A204.1 (cell line): Measurements from ENCODE around the gene RIN3.

Experiments
- FAIRE-seq: peaks from 2 replicates; lab custom pipeline; 2012; peaks lifted over from hg19 to GRCh38; lab: Jason Lieb, UNC

The RIN3 gene

DNA sequence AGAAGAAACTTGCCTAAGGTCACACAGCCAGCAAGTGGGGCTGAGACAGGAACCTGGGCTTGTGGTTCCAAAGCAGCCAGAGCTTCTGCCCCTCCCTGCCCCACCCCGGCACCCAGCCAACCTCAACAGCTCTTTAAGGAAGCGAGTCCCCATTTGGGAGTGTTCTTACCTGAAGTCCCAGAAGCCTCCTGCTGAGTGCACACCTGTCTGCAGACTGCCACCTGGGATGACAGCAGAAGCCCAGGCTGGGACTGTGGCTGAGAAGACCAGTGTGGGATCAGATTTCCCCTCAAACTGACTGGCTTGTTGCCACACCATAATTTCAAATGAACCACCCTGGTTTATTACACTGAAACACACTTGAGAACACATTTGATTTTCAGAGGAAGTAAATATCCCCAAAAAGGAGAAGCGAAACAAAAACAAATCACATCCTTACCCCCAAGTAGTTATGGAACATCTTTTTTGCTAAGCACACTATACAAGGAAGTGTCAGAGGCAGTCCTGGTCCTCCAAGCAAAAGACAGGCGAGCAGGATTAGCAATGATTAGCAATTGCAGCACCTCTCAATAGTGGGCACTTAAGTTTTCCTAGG lies 6.3 kb upstream of the RIN3 start:
- FAIRE-seq, result no peak

DNA sequence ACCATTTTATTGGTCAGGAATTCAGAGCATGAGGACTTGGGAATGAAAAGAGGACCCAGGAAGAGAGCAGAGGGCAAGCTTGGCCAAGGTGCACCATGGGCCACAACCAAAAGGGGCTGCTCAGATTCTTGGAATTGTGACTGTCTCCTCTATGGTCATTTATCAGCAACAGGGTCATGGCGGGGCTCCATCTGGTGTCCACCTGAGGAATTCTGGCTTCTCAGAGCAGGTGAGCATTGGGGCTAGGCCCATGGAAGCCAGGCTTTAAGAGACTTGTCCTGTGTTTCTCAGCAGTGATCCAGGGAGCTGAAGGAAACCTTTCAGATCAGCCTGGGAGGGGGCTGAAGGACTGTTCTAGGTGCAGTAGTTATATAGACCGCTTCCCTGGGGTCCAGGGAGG lies 2.6 kb upstream of the RIN3 start:
- no peak for FAIRE-seq

DNA sequence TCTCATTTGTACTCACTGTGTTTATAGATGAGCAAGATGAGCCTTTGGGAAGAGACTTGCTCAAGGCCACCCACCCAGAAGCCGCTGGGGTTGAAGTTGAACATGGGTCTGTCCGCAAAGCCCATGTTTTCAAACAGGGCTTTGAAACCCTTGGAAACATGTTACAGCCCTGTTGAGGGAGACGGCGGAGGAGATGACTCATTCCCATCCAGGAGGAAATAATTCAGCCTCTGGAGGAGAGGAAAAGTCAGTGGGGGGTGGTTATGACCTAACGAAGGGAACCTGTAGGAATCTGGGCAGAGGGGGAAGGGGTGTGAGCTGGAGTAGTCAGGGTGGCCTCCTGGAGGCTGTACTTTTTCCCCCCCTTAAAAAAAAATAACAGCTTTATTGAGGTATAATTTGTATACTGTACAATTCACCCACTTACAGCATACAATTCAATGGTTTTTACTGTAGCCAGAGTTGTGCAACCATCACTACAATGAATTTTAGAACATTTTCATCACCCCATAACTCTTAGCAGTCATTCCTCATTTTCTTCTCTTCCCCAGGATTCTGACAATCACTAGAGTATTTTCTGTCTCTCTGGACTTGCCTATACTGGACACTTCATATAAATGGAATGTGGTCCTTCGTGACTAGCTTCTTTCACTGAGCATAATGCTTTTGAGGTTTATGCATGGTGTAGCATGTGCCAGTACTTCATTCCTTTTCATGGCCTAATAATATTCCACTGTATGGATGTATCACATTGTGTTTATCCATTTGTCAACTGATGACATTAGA lies 1.9 kb upstream of the RIN3 start:
- FAIRE-seq, result peak; percentile 66

DNA sequence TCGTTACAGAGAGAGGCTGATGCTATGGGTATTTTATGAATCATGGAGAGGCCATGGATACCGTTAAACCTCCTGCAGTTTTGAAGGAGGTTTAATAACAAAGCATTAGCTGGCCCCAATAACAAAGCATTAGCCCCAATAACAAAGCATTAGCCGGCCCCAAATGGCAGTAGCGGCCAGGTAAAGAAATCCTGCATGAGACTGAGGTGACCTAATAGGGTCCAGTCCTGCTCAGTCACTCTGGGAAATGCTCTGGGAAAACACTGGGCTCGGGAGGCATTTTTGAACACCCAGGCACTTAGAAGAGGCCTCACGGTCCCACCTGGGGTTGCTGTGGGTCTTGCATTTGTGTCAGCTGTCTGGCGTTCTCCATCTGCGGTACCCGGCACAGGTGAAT lies 776 bp upstream of the RIN3 start:
- FAIRE-seq, result no peak

DNA sequence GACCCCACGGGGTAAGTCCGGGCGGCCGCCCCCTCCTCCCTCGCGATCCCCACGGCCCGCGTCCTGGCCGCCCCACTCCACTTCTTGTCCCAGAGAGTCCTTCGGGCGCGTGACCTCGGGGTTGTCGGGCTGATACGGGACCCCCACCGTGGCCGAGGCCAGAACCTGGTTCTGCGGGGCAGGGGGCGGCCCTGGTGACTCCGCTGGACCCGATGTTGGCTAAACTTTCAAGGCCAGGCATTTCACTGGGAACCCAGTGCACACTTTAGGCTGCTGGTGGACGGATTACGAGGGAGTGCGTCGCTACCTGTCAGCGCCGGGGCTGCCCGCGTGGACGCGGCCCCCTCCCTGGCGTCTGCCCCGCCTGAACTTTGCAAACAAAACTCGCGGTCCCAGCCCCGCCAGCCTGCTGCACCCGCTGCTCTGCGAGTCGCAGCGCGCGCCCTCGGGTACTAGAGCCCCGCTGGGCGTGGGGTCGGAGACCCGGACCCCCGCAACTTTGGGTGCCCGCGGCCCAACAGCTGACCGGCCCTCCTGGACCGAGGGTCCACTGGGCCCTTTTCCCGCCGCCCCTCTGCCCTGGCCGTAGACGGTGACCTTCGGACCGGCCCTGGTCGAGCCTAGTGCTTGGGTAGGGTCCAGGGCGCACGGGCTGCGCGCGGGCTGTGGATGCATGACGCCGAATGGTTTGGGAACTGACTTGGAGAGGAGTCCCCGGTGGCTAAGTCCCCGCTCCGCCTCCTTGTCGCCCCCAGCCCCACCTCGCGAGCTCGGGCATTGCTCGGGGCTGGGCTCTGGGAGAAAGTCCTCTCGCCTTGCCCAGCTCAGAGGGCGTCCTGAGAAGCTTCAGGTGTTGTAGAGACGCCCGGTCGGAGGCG lies 624 bp downstream of the RIN3 start:
- no peak for FAIRE-seq

DNA sequence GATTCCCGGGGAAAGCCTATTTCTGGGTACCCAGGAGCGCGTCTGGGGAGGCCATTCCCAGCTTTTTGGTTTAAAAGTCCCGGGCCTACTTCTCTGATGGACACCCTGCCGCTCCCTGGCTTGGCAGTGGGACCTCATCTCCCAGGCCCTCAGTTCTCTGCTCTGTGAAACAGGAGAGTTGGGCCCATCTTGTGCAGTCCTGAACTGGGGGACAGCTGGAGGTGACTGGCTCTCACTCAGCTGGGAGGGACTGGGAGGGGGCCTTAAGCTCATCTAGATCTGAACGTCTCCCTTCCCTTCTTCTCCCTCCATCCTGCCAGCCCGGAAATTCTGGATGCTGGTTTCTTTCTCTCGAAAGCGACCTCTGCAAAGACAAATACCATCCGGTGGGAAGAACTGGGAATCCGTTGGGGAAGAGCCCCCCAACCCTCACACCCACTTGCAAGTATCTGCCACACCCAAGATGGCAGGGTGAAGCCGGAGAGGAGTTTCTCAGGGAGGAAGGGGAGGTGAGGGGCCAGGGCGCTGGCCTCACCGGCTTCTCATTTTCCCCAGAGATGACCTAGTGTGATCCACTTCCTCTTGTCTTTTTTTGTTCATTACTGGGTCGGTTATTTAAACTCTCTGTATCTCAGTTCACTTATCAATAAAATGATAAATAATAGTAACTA lies 1.4 kb downstream of the RIN3 start:
- no peak for FAIRE-seq

DNA sequence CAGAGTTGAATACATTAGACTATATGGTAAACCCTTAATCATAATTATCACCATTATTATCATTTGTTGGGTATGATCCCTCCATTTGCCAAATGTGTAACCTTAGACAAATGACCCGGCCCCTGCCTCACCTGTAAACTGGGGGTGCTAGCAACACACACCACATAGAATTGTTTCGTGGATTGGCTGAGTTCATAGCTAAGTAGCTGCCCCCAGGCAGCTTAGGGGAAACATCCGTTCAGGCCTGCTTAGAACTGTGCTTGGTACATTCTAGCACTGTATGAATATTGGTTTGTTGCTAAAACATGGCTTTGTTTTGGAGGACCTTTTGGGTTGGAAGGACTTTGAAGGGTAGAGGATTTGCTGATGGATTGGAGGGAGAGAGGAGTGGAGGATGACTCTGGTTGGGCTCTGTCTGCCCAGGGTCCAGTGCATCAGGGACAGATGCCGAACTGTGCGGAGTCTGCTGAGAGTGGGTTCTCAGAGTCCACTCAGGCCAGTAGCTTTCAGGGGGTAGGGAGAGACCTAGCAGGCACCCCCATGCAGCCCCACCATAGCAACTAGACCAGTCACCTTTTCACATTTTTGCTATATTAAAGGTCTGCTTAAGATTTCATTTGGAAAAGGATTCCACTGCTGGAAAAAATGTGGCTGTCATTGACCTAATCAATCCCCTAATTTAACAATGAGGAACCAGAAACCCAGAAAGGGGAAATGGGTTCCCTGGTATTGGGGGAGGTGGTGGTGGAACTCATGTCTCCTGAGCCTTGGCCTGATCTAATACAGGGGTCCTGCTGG lies 2.2 kb downstream of the RIN3 start:
- FAIRE-seq, result no peak

DNA sequence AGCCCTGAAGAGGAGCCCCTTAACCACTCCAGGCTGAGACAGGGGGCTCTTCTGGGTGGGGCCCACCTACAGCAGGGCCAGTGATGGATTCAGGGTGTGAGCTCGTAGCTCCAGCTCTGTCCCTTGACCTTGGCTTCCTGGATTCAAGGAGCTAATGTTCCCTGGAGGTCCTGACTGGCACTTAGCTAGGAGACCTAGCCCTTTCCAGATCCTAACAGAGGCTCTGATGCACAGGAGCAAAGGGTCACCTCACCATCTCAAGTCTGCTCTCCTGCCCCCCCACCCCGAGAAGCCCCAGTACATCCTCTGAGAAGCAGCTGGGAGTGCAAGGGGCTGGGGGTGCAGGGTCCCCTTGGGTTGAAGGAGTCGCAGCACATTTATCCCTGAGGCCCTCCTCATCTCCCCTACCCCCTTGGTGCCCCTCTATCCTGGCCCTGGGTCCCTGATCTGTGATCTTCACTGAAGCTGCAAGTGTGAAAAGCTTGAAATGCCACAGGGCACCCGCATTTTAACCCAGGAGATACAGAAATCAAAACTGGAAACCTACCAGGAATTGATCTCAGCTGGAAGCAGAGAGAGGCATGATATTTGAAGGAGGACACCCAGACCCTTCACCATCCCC lies 2.9 kb downstream of the RIN3 start:
- FAIRE-seq, result no peak

DNA sequence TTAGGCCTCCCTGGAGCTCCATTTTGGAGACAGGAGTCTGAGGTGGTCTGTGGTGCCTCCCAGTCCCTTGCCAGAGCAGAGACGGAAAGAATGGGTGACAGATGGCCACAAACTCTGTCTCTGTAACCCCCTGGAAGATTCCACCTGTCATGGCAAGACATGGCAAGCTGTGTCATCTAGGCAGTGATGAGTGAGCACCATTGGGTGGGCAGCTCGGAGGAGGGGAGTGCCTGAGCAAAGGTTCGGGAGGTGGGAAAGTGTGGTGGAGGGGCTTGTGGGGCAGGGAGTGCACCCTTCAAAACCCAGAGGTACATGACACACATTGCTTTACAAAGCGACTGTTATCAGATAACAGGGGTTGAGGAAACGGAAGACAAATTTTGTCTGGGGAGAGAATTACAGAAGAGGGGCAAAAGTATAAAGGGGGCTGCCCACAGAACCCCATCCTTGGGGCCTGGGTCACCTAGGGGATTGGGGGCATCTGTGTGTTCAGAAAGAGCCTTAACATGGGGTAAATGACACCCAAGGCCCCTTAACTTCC lies 3.5 kb downstream of the RIN3 start:
- no peak for FAIRE-seq

DNA sequence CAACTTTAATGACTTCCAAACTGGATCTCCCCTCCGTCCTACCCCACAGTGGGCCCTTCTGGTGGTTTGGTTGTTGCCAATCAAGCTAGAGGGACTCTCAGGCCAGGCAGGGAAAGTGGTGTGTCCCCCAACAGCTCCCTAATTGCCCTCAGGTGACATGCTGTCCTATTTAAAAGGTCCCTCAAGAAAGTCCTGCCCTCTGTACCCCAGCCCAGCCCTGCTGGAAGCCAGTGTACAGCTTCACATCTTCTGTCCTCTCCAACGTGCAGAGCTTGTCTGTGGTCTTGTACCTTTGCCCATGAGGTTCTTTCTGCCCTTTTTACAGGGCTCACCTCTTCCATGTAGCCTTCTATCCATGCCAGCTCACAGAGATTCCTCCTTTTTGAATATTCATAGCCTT lies 4.2 kb downstream of the RIN3 start:
- FAIRE-seq, result no peak

DNA sequence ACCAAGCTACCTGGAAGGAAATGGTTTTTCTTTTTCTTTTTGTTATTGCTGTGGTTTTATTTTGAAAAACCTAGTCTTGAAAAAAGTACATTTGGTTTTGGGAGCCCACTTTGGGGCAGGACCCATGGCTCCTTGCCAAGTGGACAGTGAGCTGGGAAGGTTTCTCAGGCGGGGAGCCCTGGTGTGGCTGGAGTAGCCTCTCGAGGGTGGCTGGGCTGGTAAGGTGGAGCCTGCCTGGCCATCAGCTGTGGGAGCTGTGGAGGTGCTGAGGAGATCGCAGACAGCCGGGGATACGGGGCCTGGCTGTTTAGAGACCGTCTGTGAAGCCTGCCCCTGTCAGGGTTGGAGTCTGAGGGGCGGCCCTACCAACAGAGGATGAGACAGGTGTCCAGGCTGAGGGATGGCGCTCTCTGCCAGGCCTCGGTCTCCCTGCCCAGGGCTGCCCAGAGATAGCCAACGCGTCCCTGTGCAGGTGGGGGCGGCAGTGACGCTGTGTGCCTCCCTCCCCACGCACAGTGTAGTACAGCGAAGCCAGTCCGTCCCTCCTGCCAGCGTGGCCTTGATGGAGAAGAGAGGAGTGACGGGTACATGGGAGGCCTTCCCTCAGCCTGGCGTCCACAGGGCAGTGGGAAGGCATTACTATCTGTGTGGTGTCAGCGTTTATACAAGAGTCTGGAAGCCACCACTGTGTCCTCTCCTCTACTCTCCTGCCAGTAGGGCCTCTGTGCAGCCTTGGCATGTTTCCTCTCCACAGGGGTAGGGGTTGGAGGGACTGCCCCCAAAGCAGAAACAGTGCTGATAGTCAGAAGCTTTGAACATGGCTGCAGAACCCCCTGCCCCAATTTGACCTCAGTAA lies 5.9 kb downstream of the RIN3 start:
- no peak for FAIRE-seq

DNA sequence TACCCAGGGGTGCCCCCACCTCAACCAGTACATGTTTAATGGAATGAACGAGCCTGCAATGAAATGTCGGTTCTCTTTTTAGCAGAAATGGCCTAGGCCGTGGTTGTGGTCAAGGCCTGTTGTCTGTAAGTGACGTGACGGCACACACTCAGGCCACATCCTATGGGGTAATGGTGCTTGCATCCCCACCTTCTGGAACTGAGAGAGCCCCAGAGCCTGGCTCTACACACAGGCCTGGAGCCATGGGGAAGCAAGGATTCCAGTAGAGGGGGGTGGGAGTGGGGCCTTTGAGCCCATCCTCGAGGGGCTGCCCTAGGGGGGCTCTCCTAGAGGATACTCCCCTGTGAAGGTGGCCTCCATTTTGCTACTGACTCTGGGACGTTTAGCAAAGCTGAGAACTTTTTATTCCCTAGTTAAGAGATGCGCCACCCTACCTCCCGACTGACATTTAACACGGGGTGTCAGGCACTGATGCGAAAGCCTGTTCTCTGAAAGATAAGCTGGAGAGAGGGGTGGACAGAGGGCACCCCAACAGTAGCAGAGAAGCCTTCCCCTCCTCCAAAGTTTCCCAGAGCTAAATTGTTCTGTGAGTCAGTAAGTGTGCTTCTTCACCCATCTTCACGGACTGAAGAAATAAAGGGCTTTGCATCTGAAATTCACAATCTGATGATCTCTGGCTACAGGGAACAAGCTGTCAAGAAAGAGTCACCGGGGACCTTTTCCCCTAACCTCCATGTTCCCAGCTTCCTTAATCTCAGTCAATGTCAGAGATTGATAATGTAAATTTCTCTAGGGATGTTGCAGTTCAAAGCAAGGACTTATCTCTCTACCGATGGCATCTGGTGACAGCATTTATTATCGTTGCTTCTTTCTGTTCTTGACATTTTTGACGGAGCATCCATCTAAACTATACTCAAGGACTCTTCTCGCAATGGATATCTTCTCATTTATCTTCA lies 6.8 kb downstream of the RIN3 start:
- no peak for FAIRE-seq

DNA sequence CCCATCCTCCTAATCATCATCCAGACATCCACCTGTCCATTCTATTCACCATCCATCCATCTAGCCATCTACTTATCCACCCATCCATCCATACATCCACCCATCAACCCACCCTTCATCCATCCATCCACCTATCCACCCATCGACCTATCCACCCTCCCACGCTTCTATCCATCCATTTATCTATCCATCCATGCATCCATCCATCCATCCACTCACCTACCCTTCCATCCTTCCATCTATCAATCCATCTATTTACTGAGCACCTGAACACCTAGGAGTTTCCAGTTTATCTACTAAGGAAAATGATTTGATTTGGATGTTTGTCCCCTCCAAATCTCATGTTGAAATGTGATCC lies 7.5 kb downstream of the RIN3 start:
- no peak for FAIRE-seq

DNA sequence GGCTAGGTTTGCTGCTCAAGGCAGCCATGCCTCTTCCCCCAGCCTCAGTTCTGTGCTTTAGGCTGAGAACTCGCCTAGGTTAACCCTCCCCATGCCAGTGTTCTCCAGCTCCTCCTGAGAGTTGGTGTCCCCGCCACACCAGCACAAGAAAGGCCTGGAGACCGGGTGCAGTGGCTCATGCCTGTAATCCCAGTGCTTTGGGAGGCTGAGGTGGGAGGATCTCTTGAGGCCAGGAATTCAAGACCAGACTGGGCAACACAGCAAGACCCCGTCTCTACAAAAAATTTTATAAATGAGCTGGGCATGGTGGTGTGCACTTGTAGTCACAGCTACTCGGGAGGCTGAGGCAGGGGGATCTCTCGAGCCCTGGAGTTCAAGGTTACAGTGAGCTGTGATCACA lies 10.2 kb downstream of the RIN3 start:
- FAIRE-seq, result no peak

DNA sequence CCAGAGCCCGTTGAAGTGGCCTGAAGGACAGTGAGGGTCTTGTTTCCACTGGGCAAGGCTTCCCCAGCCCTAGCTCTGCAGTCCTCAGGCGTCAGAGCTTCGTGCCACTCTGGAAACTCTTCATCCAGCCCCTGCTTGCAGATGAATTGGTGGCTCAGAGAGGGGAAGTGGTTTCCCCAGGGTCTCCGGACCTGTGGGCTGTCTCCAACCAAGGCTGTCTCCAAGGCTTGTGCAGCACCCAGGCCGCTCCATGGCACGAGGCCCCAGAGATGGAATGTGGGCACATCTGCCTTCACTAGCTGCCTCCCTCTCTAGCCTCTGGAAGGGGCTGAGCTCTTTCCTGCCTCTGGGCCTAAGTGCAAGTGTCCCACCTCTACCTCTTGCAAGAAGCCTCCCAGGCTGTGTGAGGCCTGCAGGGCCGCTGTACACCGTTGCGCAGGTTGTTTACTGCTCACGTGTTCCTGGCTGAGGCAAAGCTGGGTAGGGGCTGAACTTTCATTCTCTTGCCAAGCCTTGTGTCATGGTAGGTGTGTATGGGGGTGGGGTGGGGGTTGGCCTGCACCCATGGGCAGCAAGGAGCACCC lies 11.1 kb downstream of the RIN3 start:
- no peak for FAIRE-seq

DNA sequence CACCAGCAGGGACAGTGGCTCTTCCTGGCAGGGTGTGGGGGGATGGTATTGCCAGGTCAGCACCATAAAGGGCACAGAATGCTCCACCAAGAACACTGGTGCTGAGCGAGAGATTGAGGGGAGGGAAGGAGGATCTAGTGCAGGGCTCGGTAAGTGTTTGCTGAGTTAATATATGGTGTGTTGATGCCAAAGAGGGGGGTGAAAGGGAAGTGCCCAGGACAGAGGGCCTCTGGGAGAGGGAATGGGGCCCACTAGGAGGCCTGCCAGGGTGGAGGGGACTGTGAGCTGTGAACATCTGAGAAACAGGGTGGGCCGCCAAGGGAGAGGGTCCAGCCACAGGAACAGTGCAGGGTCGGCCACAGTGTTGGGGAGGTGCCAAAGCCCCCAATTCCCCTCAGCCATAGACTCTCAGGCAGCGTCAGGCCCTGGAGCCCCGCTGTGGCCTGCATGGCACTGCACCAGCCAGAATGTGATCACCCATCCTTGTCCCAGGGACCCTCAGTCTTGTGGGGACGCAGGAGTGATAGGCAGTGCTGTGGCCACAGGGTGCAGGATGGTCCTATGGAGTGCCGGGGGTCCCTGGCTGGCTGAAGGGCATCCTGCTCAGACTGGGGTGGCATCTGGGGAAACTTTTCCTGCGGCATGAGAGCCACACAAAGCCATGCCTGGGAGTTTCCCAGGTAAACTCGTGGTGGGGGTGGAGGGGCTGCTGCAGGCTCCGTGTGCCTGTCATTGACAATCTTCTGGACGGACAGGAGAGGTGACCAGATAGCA lies 11.9 kb downstream of the RIN3 start:
- FAIRE-seq, result no peak

DNA sequence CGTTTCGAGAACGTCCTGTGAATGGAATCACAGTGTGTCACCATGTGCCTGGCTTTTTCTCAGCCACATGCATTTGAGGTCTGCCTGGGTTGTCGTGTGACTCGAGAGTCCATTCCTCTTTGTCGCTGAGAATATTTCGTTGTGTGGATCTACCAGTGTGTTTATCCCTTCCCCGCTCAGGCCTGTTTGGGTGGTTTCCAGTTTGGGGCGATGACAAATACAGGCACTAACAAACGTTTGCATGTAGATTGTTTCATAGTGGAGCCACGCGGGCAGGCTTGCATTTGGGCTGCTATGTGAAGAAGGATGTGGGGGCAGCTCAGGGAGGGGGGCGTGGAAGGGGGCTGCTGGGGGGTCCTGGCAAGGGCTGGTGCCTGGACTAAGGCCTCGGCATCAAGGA lies 14.1 kb downstream of the RIN3 start:
- no peak for FAIRE-seq
